GM21367 (cell line): ENCODE results near the gene ZNF445.
"Not testable (repeated sequence)": the region's sequence is repeated elsewhere in the genome, so short reads cannot be mapped to it uniquely, and the experiment has no call there.

ENCODE experiments used
- ATAC-seq: cut with Tn5 transposase; IDR thresholded peaks from one replicate; pipeline ENCODE4 v1.9.1; 2021; ENCODE audit not compliant: unreplicated experiment

ZNF445 gene

DNA sequence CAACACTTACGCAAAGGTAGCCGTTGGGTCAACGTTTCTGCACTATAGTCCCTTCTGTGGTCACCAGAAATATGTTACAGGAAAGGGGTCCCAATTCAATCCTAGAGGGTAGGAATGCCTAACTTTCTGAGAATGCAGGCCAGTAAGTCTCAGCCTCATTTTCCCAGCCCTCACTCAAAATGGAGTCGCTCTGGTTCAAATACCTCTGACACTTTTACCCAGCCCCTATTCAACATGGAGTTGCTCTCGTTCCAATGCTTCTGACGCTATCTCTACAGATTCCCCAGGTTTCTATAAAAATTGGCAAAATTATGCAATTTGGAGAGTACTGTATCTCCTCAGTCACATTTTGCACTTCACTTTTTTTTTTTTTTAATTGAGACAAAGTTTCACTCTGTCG, 39.7 kb downstream of the ZNF445 start:
- ATAC-seq, result no peak

DNA sequence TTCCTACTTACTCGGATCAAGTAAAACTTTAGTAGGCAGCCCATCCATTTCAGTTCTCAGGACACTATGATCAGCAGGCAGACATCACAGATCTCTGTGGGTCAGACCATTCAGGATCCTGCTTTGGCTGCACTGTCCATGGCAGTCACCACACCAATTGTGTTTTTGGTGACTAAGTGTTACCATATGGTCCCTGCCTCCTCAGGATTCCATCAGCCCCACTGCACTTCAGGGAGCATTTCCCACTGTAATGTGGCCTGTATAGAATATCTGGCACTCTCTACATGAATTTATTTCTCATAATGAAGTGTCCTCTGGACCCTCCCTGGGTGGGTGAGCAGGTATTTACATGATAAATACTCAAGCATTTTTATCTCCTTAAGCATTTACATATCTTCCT, 41.3 kb downstream of the ZNF445 start:
- no peak for ATAC-seq

DNA sequence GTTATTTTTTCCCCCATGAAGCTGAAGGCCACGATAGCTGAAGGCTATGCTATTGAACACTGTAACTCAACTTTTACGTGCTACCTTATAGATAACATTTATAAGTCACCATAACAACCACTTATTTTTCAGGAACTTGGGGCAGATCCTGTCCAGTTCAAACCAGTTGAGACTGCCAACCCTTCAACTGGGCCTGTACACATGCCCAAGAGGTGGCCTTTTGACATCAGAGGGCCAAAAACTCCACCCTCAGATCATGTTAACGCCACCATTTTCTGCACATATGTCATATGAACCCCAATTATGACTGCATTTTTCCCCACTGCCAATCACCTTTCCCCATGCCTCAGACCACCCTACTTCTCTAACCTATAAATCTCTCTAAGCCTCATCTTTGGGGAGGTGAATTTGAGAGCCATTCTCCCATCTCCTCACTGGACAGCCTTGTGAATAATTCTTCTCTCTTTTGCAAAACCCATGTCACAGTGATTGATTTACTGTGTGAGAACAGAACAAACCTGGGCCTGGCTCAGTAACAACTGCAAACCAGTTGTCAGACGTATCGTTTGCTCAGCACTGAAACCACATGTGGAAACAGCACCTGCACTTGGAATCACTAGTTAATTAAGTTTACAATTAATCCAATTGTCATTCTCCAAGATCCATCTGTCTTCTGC, 42.5 kb downstream of the ZNF445 start:
- no peak for ATAC-seq

DNA sequence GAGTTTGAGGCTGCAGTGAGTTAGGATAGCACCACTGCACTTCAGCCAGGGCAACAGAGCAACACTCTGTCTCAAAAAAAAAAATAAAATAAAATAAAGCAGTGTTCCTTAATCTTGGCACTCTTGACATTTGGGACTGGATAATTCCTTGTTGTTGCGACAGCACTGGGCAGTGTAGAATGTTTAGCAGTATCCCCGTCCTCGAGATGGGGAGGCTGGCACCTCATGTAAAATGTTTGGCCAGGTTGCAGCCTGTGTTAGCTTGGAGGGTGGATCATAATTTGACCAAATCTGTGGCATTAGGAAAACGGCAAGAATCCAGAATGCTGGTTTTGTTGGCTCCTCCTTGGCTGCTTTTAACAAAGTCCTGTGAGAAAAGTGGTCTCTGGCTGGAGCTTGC, 47.0 kb downstream of the ZNF445 start:
- ATAC-seq, result no peak

DNA sequence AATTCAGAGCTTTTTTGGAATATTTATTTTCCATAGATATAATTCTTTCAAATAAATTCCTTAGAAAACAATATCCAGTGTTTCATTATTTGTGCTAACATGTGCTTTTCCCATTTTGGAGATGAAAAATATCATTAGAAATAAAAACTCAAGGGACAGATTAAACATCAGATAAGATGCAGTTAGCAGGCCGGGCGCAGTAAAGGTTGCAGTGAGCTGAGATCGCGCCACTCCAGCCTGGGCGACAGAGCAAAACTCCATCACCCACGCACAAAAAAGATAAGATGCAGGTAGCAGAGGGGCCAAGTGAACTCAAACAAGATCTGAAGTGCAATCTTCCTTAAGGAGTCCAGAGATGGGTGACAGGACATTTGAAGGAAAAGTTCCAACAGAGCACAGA, 48.0 kb downstream of the ZNF445 start:
- no peak for ATAC-seq

DNA sequence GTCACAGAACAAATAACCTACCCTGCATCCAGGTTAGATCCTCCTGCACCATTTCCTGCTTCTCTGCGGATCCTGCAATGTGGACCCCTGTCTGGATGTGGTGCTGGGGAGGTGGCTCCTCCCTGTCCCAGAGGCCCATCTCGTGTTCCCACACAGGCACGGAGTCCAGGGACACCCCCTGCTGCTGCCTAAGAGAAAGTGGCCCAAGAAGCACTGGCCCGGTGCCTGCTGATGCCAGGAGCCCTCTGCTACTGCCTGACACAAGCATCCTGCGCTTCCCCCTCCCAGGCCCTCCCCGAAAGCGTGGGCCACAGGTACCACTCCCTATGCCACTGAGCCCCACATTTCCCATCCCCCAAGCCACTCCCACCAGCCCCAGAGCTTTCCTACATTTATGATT, 48.6 kb downstream of the ZNF445 start:
- ATAC-seq, result no peak

DNA sequence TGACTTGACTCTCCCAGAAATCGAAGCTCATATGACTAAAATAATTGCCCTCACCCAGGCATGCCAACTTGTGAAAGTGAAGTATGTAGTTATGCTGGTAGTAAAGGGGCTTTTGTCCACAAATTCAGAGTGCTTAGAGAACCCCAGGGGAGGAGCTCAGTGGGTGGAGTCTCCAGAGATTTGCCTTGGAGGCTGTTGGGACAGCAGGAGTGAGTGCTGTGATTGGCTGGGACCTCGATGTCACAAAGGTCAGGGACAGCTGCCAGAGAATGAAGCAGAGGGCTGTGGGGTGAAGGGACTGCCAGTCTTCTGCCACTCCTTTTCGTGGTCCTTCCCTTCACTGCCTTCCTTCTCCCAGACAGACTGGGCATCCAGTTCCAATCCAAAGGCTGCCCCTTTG, 49.8 kb downstream of the ZNF445 start:
- ATAC-seq, result no peak

DNA sequence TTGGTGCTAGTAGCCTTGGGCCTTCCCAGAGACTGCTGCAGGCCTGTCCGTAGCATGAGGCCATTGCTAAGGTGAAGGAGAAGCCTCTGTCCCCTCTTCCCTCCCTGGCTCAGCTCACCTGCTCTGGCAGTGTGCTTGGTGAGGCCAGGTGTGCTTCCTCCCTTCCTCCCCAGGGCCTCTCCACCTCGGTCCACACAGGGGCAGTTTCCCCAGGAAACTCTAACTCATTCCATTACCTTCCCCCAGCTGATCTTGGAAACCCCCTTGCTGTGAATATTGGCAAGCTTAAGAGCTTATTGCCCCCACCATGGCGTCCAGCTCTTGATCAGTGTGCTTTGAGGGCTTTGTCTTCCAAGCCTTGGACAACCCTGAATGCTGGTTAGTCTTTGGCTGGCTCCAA, 52.7 kb downstream of the ZNF445 start:
- ATAC-seq, result no peak

DNA sequence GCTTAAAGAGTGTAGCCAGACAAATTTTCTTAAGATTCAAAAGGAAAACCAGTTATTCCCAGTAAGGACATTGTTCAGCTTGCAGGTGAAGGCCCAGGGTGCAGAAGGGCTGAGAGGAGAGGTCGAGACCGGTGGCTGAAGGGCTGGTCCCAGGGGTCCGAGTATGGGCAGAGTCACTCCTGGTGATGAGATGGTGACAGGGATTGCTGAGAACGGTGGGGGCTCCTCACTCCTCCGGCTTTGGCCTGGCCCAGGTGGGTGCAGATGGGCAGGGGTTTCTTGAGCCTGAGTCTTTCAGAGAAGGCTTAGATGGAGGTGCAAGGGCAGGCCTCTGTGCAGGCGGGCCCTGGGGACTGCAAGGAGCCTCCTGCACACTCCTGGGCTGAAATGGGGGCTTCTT, 56.2 kb downstream of the ZNF445 start:
- no peak for ATAC-seq

DNA sequence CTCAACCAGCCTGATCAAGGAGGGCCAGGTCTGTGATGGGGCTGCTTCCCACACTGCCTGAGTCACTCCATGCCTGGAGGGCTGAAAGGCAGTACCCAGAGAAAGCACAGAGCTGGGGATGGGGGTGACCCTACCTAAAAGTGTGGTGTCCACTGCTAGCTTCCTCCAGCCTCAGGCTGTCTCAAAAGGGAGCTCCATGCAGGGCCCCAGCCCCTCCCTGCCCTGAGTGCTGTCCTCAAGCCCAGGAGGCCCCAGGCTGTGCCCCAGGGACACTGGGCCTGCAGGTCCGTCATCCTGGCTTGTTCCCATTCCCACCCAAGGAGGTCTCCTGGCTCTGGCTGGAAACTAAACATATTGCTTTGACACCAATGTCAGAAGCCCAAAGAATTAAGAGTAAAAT, 56.8 kb downstream of the ZNF445 start:
- ATAC-seq, result no peak

DNA sequence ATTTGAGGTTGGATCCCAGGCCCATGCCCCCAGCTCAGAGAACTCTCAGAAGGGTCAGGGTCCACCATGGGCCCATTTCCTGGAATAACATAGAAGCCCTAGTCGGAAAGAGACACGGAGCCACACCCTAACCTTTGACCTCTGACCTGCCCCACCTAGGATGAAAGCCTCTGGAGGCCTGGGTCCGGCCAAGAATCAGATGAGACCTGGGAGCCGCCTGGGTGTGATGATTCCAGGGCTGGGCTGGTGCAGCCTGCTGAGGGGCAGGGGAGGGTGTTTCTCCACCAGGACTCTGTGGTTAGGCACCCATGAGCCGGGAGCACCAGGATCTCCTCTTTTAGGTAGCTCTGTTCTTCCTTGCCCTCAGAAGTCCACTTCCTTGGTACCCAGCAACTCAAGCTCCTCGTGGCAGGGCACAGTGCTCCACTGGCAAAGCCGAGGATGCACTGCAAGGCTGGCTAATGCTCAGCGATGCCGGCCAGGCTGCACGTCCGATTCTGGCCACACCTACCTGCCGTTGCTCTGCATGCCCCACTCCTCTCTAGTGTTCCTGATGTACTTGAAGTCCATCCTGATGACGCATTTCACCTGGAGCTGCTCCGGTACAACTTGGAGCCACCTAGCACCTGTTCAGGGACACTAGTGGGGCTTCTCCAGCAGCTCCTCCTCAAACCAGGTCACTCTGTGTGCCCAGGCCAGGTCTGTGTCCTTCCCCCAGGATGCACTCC, 57.4 kb downstream of the ZNF445 start:
- no peak for ATAC-seq

DNA sequence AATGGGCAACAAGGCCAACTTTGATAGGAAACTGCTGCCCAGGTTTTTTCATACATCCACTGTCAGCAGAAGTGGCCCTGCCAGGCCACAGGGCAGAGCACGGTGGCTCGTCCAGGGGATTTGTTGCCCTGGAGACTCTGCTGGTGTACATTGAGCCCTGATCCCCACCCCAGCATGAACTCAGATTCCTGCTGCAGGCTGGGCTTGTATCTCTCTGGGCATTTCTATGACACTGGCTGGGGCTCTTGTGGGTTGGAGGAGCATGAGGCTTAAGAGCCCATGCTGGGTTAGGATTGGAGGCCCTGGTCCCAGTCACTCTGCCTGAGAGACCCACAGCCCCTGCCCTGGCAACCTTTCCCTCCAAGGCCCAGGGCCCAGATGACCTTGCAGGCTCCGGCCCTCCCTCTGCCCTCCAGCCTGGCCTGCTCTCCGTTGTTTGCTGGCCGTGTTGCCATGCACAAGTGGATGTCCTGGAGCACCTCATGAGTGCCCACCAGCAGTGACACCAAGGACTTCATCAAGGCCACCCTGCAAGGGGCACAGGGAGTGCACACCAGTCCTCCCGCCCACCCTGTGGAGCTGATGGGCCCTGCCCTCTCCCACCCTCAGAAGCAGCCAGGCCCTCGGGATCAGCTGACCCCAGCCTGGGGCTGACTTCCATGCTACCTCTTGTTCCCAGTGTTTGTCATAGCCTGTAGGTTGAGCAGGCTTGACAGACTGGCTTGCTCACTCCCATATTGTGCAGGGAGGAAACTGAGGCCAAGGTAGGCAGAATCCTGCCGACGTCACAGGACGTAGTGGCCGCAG, 58.2 kb downstream of the ZNF445 start:
- no peak for ATAC-seq

DNA sequence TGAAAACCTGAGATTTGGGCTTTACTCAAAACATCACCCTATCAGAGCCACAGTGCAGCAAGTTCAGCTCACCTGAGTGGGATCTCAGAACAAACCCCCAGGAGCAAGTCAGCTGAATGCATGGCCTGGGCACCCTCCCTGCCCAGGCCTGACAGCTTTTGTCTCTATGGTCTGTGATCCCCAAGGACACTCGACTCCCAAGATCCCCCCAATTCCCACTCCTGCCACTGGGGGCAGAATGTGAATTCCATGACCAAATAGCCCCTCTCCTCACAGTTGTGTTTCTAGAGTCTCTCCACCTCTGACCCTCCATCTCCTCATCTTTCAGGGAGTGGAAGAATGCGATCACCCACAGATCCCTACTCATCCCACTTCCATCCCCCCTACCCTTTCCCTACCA, 58.9 kb downstream of the ZNF445 start:
- ATAC-seq, result no peak

DNA sequence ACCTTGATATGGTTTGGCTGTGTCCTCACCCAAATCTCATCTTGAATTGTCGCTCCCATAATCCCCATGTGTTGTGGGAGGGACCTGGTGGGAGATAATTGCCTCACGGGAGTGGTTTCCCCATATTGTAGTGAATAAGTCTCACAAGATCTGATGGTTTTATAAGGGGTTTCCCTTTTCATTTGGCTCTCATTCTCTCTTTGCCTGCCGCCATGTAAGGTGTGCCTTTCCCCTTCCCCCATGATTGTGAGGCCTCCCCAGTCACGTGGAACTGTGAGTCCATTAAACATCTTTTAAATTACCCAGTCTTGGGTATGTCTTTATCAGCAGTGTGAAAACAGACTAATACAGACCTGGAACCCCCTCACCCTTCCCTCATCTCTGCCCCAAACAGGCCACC, 59.4 kb downstream of the ZNF445 start:
- ATAC-seq, result not testable (repeated sequence)

DNA sequence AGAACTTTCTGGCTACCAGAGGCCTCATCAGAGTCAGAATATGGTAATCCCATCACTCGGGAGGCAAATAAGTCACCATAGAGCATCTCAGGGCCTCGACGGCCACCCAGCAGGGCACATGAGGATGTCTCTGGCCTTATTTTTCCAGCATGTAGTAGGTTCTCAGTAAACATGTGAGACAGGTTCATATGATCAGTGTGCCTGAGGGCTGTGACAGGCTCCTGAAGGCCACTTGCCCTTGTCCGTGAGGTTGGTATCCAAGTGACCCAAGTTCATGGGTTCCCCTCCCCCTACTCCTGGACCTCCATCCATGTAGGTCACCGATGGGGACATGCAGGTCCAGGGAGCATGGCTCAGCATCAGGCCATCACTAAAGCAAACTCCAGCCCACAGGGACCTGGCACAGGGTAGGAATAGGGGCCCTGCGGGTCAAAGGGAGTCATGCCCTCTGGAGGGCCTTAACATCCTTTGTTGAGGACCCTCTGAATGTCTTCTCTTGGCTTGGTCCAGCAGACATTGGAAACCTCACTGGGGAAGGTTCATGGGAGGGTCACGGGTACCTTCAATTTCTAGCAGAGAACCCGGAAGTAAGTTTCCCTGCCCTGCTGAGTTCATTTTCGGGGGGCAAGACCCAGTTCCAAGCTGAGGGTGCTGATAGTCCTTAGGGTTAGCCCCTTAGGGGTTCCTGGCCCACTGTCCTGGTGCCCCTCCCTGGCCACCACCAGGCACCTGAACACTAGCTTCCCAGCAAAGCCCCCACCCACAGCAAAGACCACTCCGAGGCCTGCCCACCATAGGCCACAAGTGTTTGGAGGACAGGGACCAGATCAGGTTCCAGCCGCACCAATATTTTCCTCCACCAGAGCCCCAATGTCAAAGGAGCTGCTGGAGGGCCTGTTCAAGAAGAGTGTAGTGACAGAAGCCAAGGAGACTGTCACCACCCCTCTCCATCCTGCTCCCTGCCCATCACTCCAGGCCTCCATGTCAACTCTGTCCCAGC, 61.1 kb downstream of the ZNF445 start:
- ATAC-seq, result no peak

DNA sequence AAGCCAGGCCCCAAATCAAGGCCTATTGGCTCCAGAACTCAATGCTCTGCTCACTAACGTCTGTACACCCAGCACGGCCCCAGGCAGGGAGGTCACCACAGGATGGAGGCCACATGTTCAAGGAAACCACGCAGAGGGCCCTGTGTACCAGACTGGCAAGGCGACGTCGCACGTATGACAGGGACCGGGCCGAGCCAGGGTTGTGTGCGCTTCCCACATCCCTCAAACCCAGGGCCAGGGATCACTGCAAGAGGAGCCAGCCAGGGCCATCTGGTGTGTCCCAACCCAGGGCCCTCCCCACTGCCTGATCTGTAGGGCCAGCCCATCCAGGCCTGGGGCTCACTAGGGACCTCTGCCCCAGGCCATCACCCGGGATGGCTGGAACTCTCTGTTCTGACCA, 62.0 kb downstream of the ZNF445 start:
- ATAC-seq, result no peak

DNA sequence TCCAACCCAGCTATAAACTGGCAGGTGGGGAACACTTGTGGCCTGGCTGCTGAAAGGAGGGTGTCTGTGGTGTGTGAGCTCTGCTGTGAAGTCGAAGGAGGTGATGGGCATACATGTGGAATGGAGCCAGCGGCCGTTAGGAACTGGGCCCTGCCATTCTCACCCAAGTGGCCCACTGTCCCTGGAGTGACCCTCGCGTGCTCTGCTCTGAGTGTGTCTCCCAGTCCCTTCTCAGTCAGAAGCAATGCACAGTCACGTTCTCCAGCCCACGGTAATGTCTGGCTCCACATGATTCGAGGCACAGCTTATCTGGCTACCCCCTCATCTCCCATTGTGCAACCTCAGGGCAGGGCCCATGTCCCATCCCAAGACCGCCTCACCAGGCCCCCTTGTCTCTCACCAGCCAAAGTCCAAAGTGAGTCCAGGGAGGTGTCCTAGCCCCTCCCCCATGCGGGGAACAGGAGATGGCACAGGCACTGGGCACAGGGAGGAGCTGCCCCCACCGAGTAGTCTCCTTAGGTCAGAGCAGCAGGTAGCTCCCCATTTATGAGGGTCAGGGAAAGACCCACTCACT, 62.9 kb downstream of the ZNF445 start:
- ATAC-seq, result no peak

DNA sequence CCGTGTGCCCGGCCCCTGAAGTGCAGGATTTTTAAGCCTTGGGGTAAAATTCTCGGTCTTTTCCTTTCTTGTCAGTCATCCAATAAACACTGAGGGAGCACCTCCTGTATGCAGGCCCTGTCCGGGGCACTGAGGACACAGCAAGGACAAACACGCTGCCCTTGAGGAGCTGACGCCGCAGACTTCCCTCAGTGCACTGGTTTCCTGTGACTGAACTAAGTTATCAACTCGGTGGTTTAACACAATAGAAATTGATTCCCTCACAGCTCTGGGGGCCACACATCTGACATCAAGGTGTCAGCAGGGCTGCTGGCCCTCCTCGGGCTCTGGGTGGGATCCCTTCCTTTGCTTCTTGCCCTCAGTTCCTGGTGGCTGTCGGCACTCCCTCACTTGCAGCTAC, 65.1 kb downstream of the ZNF445 start:
- ATAC-seq, result no peak

DNA sequence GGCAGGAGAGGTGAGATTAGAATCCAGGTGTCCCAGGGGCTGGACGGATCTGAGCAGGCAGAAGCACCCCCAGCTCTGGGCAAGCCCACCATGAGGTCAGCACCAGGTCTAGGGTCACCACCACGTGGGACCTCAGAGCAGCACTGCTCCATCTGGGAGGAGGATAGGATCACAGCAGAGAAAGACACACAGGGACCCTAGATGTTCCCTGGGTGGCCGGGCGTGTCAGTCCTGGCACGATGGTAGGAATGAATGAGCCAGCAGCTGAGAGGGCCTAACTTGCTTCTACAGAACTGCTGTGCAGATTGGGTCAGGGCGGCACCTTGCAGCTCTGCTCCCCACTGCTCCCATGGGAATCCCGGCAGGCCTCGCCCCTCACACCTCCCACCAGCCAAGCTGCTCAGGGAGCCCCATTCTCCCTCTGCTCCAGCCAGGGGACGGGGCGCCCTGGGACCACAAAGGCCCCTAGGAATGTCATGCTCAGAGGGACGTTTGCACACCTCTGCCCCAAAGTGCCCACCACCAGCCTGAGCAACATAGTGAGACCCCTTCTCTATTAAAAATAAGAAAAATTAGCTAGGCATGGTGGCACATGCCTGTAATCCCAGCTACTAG, 66.3 kb downstream of the ZNF445 start:
- no peak for ATAC-seq
